NCI-H460 (cell line): ENCODE data around the gene GJD4. TPM values are rescaled to one million over a fixed set of nuclear protein-coding genes. Genes with fewer than 3 reads are reported as not detected.

Experiments used
- DNase-seq: peaks from one replicate; pipeline ENCODE4 v3.0.0-alpha.2; 2016; ENCODE audit warnings: low read depth; ENCODE audit errors: extremely low read depth
- total RNA-seq: library from RNA; depleted of rRNA; stranded (reverse); fragments of >200 nt; shearing (Covaris generic); gene quantifications from 2 replicates; pipeline ENCODE4 v1.2.3, GENCODE V29; 2014

The GJD4 gene
- total RNA-seq, 1 experiment from 2014 or later: not detected

DNA sequence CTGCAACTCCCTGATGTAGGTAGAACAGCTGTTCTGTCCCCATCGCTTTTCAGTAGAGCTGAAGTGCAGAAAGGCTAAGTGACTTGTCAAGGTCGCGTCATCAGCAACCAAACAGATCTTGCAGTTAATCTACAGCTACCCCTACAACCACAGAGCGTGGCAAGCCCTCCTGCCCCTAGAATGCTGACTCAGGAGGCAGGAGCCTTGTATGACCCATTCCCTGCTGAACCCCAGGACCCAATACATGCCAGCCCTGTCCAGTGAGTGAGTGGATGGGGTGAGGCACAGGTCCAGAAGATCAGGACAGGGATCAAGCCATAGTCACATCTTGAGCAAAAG is 26.6 kb upstream of the GJD4 start:
- DNase-seq: no peak

DNA sequence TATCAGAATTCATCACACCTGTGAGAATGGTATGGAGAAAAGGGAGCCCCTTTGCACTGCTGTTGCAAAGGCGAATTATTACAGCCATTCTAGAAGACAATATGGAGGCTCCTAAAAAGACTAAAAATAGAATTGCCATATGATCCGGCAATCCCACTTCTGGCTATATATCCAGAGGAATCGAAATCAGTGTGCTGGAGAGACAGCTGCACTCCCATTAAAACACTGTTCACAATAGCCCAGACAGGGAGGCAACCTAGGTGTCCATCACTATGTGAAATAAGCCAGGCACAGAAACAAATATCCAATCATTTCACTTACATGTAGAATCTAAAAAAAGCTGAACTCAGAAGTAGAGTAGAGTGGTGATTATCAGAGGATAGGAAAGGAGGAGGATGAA is 26.0 kb upstream of the GJD4 start:
- DNase-seq: no peak

DNA sequence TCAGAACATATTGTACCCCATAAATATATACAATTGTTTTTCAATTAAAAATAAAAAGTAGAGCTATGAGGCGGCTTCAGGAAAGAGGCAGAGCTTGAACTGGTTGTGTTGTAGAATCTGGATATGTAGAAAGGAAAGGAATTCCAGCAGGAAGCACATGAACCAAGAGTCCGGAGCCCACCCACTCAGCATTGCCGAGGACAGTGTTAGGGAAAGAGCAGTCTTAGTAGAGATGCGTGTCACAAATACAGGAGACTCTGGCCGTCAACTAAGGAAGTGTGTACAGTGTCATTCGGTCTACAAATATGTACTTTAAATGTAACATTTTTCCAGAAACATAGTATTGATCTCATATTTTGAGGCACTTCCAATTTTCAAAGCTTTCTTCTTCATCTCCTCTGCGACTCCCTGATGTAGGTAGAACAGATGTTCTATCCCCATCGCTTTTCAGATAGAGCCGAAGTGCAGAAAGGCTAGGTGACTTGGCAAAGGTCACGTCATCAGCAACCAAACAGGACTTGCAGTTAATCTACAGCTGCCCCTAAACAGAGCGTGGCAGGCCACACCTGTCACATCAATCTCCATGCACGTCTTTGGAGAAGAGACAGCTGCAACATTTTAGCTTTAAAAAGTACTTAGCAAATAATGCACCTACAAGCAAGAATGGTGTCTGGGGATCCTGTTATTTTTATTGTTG is 25.3 kb upstream of the GJD4 start:
- no peak for DNase-seq

DNA sequence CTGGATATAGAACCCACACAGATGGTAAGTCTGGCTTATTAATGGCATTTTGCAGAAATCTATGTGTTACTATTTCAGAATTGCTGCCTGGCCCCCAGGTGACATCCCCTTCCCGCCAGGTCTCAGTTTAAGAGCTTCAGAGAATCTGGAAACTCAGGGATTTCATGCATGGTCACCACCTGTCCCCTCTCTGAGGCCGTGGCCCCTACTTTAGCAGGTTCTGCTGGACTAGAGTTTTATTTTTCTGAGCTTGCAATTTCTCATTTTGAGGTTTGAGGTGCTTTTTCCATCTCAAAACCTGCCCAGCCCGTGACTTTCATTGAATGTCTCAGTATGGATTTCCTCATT is 24.7 kb upstream of the GJD4 start:
- DNase-seq: no peak

DNA sequence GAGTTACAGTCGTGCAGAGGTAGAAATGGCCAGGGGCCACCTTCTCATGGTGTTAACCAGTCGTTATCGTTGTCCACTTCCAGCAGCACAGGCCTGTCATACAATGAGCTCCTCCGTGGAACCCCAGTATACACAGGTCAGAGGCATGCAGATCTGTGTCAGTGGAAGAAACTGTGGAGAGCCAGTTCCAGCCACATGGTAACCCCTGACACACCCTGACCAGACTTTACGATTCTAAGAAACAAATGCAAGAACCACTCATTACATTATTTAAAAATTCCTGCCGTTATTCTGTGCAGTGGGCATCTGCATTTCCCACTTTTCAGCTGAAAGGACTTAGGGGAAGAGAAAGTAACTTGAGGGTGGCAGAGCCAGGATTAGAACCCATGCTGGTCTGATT is 23.5 kb upstream of the GJD4 start:
- no peak for DNase-seq

DNA sequence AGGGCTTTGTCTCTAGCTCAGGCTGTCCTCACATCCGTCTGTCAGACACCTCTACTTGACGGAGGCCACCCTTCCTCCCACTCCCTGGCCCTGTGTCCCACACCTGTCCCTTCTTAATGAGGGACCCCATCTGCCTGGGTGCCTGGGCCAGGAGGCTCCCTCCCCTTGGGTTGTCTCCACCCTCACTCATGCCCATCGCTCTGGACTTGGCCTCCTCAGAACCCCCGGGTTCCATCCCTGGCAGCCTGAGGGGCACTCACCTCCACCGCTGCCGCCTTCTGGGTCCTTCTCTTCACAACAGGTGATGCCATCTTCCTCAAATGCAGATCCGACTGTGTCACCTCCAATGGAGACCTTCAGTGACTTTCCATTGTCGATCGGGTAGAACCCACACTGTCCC is 20.2 kb upstream of the GJD4 start:
- no peak for DNase-seq

DNA sequence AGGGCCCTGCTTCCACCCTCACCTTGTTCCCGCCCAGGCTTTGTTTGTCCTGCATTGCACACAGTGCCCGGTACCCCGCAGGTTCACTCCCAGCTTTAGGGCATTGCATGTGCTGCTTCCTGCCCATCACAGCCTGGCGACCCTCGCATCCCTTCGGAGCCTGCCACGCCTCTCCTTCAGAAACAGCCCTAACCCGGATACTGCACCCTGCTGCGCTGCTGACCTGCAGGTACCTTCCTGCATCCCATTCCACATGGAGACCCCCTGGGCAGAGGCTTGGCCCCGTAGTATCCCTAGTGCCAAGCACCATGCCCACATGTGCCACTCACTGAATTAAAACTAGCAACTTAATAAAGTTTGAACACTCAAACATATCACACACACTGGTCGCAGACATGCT is 19.8 kb upstream of the GJD4 start:
- DNase-seq: no peak

DNA sequence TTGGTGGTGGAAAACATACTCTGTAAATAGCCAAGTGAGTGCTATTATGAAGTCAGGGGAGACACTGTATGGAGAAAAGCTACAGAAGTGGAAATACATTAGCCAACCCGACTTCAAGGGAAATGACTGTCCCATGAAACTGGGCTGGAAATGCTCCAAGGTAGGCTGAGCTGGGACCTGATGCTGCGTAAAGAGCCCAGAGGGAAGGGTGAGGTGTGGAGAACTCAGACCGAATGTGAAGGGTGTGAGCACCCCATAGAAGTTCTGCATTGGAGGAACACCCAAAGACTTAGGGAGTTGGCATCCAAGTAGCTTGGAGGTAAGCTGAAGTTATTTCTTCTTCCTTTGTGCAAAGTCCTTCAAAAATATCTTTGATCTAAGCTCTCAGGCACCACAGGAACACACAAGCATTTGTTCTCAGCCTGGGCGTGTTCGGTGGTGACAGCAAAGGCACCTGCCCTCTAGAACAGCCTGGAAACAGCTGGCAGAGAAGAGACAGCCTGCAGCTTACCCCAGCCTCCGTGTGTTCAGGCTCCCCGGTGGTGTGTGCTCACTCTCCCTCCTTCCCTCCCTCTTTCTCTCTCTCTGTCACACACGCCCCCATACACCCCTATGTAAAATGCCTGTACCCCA is 19.1 kb upstream of the GJD4 start:
- DNase-seq: no peak

DNA sequence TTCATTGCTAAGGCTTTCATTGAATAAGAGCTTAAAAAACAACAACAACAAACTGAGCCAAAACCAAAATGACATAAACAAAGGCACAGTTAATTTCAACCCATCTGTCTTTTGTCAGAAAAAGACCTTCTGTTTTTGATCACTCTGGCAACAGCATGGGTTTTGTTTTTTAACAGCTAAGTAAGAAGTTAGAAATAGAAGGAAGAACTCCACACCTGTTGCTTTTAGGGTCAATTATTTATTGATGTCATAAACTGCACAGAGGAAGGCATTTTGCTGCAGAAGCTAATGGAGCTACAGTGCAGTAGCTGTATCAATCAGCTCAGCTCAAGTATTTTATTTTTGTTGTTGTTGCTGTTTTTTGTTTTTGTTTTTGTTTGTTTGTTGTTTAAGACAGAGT is 16.3 kb upstream of the GJD4 start:
- no peak for DNase-seq

DNA sequence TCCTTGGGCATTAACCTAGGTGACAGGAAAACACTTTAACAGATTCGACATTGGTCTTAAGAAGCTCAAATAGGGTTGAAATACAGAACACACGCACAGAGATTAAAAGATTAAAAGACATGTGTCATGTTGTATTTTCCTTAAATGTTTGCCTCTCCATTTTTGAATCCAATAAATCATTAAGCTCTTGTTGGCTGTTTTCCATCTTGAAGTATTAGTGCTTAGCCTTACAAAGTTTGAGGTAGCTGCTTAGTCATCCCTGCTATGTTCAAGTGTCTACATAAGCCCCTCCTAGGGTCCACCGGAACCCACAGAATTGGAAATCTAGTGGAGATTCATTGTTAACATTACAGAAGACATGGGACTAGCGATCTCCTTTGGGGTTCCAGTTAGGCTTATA is 12.7 kb upstream of the GJD4 start:
- no peak for DNase-seq

DNA sequence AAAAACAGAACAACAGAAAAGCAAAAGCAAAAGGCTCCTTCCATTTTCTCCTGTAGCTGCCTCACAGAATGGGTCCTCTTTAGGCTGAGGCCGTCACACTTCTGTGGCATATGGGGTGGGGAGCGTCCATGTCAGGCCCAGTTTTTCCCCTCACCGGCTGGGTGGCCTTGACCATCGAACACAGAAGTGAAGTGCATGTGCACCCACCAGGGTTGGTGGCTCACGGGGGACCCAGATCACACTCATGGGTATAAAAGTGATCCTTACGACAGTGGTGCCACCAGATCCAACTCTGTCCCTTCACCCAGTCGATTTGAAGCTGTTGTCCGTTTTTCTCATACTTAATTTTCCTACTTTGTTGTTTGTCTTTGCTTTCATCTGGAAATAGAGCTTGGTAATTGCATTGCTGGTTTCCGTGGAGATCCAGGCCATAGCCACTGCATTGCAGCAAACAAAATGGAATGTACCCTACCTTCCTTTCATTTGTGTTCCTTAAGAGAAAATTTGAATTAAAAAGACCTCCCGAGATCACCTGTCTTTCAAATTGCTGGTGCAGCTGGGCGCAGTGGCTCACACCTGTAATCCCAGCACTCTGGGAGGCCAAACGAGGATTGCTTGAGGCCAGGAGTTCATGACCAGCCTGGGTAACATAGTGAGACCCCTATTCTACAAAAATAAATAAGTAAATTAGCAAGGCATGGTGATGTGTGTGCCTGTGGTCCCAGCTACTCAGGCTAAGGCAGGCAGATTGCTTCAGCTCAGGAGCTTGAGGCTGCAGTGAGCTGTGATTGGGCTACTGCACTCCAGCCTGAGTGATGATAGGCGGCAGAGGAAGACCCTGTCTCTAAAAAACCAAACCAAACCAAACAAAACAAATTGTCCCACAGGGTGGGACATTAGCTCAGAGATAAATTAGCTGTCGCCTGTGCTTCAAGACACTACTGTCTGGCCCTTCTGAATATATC is 10.7 kb upstream of the GJD4 start:
- DNase-seq: no peak

DNA sequence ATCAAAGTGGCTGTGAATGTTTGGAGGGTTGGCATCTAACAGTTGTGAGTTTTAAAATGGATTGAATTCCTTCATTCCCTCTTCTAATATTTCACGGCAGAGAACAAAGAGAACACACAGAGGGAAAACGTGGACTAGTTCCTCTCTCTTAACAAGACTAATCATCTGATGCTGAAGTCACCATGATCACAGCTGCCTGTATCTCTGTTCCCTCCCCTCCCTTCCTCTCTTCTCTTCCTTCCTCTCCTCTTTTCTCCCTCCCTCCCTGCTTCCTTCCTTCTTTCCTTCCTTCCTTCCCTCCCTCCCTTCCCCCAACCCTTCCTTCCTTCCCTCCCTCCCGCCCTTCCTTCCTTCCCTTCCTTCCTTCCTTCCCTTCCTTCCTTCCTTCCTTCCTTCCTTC is 10.0 kb upstream of the GJD4 start:
- no peak for DNase-seq

DNA sequence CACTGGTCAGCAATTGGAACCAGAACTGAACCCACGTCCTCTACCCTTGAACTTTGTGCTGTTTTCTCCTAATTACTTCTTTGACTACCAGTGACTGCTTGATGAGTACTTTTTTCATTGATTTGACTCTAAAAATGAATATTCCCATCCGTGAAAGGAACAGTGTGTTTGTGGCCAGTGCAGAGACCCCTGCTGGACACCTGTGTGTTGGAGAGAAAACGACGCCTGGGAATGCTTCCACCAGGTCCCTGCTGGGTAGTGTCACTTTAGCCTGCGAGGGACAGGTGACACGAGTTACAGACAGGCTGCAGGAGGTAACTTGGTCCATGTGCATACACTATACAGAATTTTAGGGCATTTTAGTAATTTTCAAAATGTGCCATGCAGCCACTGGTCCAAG is 6.8 kb upstream of the GJD4 start:
- DNase-seq: no peak

DNA sequence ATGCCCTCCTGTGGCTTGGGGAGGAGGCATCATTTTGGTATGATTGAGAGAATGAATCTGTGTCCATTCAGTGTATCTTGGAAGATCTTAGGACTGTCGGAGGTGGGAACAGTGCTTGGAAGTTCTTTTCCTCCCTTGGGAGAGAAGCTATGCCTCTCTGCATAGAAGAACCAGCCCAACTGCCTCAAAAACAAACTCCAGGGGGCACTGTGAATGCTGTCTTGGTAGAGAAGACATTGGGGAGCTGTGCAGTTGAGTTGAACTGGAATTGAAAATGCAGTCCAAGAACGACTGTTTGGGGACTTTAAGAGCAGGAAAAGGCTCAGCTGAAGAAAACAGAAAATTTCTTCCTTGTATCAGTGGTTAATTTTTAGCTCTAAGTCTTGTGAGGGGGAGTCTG is 4.9 kb upstream of the GJD4 start:
- DNase-seq: no peak

DNA sequence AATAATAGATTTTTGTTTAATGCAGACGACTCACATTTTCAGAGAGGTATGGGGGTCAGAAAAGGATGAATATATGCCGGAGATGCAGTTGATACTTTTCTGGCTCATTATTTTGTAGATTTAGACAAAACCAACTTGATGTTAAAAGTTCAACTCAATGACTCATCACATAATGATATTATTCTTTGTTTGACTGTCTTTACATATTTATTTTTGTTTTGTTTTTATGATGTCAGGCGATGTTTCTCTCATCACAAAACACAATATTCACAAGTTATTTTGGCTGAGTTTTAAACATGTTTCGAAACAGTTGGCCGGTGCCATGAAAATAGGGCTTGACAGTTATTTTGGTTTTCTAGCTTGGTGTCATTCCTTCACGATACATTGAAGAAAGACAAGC is 1.3 kb downstream of the GJD4 start:
- no peak for DNase-seq

DNA sequence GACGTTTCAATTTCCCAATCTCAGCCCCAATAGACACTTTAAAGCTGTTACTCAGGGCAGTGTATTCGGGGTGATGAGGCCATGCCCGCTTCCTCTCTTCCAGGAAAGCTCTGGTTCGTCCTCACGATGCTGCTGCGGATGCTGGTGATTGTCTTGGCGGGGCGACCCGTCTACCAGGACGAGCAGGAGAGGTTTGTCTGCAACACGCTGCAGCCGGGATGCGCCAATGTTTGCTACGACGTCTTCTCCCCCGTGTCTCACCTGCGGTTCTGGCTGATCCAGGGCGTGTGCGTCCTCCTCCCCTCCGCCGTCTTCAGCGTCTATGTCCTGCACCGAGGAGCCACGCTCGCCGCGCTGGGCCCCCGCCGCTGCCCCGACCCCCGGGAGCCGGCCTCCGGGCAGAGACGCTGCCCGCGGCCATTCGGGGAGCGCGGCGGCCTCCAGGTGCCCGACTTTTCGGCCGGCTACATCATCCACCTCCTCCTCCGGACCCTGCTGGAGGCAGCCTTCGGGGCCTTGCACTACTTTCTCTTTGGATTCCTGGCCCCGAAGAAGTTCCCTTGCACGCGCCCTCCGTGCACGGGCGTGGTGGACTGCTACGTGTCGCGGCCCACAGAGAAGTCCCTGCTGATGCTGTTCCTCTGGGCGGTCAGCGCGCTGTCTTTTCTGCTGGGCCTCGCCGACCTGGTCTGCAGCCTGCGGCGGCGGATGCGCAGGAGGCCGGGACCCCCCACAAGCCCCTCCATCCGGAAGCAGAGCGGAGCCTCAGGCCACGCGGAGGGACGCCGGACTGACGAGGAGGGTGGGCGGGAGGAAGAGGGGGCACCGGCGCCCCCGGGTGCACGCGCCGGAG is 2.6 kb downstream of the GJD4 start:
- no peak for DNase-seq

DNA sequence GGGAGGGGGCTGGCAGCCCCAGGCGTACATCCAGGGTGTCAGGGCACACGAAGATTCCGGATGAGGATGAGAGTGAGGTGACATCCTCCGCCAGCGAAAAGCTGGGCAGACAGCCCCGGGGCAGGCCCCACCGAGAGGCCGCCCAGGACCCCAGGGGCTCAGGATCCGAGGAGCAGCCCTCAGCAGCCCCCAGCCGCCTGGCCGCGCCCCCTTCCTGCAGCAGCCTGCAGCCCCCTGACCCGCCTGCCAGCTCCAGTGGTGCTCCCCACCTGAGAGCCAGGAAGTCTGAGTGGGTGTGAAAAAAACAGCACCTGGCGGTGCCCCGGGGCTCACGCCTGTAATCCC is 3.2 kb downstream of the GJD4 start:
- DNase-seq: no peak

DNA sequence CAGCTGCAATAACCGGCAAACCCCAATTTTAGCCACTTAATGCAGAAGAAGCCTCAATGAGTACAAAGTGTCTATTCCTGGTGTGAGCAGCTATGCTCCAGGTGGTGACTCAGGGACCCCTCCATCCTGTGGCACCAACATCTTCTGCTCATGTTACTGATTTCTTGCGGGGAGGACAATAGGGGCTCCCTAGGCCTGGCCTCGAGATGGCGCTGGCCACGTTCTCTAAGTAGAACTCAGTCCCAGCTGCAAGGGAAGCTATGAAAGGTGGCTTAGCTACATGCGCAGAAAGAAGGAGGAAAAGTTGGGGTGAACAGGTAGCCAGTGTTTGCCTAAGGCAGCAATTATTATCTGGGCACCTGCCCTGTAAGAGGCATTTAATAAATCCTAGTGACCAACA is 6.6 kb downstream of the GJD4 start:
- no peak for DNase-seq

DNA sequence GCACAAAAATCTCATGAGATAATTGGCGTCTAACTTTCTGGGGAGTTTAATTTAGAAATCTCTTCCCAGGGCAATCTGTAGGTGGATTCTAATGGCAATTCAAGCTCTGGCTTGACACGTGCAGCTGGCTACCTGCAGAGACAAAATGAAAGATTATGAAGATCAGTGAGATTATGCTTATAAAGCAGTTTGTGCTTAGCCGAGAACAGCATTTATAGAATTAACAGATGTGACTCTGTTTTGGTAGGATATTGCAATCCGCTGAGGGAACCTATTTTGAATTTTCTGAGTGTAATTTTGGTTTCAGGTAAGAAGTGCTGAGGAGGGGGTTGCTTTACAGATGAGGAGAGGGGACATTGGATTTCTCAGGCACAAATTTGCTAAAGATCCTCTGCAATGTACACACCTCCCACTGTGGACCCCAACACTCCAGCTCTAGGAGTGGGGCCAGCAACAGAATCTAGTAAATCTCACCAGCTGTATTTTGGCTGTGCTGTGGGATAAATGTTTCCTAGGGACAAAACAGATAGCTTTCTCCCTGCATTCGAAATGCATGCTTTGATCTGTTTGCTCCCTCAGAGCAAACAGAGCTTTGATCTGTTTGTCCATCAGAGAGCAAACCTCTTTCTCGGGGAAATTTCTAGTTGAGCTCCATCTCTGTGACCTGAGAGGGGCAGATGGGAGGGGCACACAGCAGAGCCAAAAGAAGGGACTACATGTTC is 7.4 kb downstream of the GJD4 start:
- DNase-seq: no peak

DNA sequence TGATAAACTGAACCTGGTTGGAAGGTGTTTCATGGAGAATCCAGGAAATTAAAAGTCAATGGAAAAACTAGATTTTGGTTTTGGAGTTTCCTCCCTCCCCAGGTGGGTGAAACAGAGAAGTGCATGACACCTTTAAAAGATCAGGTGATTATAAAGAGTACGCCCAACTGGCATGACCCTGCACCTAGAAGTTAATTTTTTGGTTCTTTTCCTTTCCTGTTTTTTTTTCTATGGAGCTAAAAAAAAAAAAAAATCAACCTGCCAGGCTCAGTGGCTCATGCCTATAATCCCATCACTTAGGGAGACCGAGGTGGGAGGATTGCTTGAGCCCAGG is 7.9 kb downstream of the GJD4 start:
- DNase-seq: no peak
